GM19438 (cell line): ENCODE data around the gene GRM4.

Experiments used
- ATAC-seq: cut with Tn5 transposase; IDR thresholded peaks from one replicate; pipeline ENCODE4 v1.9.1; 2021; ENCODE audit warnings: low read depth; ENCODE audit not compliant: unreplicated experiment

Gene GRM4

GRCh38 chr6:34143196-34143883 lies 2.5 kb downstream of the GRM4 start:
- no peak for ATAC-seq

DNA sequence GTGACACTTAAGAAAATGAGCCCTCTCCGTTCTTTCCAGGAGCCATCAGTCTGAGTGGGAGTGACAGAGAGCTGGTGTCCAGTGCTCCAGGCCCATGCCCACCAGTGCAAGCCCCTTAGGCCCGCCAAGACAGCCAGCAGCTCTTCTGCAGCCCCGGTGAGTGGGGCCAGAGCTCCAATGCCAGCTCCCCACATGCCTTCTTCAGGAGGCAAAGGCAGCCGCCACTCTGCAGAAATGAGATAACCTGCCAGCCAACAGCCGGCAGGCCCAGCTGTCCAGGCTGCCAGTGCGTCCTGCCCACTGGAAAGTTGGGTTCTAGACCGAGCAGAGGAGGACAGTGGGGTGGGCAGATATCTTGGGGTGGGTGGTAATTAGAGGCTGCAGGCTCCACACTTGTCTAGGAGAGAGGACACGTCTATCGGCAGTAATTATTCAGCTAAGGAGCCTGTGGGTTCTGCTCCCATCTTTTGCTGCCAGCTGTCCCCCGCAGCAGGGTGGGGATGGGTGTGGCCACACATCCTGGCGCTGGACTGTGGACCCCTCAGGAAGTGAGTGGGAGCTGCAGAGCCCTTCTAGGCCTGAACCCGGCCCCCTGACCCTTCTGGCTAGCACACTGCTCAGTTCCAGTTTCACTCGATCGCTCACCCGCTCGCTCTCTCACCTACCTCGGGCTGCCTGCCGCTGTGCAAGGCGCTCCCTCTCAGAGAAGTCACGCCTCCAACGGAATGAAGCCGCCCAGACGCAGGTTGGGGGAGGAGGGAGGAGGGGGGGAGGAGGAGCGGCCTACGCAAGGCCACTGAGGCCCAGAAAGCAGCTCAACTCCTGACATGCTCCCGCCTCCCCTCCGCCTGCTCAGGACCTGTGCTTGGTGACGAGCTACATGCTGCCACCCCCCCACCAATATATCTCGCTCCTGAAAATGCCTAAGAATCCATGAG lies 3.6 kb downstream of the GRM4 start:
- no peak for ATAC-seq

DNA sequence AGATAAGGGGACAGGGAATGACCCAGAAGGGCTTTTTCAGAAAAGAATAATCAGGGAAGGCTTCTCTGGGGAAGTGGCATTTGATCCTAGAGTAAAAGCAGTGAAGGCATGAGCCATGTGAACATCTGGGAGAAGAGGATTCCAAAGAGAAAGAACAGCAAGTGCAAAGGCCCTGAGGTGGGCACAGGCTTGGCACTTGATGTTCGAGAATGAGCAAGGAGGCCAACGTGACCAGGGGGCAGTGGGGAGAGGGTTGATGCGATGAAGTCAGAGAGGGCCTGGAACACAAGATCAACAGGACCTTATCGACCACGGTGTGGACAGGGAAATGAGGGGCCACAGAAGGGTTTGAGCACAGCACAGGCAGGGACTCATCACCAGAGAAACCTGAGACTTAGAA lies 5.8 kb downstream of the GRM4 start:
- ATAC-seq: no peak

GRCh38 chr6:34138914-34139510 lies 6.9 kb downstream of the GRM4 start:
- no peak for ATAC-seq

DNA sequence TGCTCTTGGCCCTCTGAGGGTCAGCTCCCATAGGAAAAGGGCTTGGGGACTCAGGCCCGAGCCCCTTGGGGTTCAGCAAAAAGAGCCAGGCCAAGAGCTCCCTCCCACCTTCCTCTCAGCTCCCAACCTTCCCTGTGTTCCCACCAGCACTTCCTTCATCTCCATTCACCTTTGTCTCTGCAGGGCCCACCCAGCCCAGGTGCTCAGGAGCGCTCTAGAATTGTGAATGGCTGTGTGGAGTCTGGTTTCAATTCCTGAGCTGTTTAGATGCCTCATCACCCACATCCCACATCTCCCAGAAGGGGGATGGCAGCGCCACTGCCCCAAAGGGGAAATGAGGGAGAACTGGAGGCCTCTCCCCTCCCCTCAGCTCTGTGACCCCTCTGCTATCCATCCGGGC lies 7.7 kb downstream of the GRM4 start:
- no peak for ATAC-seq

- no peak for ATAC-seq
Observed at GRCh38 chr6:34135541-34135940, 10.3 kb downstream of the GRM4 start.

- ATAC-seq: no peak
Observed at GRCh38 chr6:34132486-34133185, 13.3 kb downstream of the GRM4 start.

DNA sequence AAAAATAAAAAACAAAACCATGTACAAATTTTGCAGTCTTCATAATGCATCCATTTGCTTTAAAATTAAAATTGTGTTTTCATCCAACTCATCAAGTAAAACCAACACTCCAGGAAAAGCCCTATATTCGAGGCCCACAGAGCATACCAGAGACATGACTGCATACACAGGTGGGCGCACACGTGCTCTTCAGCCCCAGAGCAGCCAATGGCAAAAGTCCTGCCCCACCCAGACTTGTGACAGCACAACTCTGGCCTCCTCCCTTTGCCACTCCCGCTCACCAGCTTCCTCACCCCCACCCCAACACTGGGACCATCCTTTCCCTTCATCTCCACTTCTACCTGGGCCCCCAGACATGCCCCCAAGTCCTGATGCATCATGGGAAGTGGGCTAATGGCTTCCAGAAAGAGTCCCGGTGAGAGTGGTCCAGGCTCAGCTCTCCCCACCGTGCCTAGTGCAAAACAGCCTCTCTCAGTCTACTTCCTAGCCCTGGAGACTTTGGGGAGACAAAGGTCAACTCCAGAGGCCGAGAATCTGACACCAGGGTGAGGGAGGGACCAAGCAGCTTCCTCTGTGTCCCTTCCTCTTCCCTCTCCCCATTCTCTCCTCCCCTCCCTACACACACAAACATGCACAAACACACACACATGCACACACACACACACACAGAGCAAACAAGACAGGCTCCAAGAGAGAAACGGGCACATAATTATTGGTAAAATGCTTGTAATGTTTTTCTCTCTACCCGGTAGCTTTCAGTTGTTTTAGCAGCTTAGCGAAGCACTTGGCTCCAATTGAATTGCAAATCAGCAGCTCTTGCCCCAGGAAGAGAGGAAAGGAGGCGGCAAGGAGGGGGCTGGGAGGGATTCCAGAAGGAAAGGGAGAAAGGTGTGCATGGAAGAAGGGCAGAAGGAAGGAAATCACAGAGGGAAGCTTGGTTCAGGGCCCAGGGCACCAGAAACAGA lies 14.3 kb downstream of the GRM4 start:
- no peak for ATAC-seq

- ATAC-seq: no peak
Observed at GRCh38 chr6:34130862-34131261, 15.0 kb downstream of the GRM4 start.

GRCh38 chr6:34129753-34130152 lies 16.1 kb downstream of the GRM4 start:
- ATAC-seq: no peak

- no peak for ATAC-seq
Observed at GRCh38 chr6:34128045-34128444, 17.8 kb downstream of the GRM4 start.

GRCh38 chr6:34126419-34126818 lies 19.5 kb downstream of the GRM4 start:
- no peak for ATAC-seq

DNA sequence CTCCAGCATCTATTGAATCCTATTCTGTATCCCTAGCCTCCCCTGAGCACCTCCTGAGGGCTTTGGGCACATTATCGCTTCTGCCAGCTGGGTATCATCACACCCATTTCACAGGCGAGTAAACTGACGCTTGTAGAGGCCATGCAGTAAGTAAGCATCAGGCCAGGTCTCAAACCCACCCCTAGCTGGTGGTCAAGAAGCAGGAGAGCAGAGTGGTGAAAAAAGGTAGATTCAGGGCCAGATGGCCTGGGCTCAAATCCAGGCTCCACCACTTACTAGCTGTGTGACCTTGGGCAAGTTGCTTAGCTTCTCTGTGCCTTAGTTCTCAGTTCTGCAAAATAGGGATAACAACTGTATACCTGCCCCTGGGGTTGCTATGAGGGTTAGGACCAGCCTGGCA lies 19.9 kb downstream of the GRM4 start:
- no peak for ATAC-seq

DNA sequence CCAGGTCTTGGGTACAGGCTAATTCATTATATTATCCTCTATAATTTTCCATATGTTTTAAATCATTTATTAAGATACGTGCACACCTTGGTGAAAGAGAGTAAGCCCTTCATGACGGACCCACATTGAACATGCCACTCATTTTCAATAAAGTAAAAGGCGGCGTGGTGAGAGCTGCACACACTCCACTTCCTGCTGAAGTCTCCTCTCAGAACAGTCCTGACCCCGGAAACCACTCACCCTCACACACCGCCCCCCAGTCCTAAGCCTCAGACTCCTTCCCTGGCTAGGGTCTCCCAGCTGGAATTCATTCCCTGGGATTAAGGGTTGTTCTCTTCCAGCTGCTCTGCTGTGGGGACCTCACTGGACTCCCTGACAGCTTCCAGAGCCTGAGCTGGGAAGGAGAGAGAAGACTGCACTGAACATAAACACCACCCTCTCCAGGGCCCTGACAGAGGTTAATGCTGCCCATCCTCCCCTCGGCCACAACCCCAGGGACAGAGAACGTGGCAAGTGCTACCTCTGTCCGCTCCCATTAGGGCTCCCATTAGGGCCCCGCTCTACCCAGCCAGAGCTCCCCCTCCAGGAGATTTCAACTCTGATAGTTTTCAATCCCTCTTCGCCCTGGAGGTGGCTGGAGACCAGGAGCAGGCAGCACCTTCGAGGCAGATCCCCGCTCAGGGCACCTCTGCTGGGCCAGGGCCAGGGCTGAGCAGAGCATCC lies 24.8 kb downstream of the GRM4 start:
- ATAC-seq: no peak

GRCh38 chr6:34115915-34116314 lies 30.0 kb downstream of the GRM4 start:
- ATAC-seq: no peak

- ATAC-seq: no peak
Observed at GRCh38 chr6:34115403-34115795, 30.5 kb downstream of the GRM4 start.

DNA sequence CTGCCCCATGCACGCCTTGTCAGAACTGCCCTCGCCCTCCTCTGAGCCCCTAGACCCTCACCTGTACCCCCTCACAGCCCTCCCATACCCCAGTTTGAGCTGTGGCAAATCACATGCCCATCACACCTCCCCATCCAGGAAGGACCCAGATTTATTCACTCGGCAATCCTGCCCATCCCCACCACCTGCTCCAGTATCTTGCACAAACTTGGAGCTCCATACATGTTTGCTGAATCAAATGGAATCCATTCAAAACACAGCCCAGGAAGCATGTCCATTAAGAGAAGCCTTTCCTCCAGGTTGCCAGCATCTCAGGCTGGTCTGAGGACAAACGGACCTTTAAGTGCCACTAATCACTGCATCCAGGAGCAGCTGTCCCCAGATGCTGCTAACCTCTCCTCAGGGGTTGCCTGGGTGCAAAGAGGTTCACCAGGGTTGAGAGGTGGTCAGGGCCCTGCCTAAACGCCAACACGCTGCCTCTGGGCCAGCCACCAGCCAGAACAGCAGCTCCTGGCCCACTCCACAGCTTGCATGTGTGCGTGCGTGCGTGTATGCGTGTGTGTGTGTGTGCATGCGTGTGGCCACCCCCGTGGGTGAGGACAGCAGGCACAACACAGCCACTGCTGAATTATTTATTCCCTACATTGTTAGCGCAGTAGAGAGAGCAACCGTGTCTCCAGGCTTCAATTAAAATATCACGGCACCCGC lies 31.0 kb downstream of the GRM4 start:
- ATAC-seq: no peak

DNA sequence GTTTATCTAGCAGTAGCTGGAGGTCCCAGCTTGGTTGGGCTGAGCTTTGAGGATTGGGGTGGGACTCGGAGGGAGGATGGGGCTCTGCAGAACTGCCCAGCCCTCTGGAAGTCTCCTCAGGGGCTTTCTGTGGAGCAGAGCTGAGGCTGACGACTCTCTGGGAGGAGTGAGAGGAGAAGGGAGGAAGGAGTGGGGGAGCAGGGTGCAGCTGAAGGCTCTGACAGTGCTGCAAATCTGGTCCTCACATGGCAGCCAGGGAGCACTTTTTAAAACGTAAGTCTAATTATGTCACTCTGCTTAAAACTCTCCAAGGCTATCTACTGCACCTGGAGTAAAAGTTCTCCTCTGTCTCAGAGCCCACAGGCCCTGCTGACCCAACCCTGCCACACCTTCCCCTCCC lies 32.4 kb downstream of the GRM4 start:
- no peak for ATAC-seq

GRCh38 chr6:34112126-34112525 lies 33.8 kb downstream of the GRM4 start:
- no peak for ATAC-seq
